ENCODE measurements around the gene MIOS. TPM values are rescaled to one million over a fixed set of nuclear protein-coding genes. Genes with fewer than 3 reads are reported as not detected.

The MIOS gene
- total RNA-seq, 1 donor: 46.6 TPM

DNA sequence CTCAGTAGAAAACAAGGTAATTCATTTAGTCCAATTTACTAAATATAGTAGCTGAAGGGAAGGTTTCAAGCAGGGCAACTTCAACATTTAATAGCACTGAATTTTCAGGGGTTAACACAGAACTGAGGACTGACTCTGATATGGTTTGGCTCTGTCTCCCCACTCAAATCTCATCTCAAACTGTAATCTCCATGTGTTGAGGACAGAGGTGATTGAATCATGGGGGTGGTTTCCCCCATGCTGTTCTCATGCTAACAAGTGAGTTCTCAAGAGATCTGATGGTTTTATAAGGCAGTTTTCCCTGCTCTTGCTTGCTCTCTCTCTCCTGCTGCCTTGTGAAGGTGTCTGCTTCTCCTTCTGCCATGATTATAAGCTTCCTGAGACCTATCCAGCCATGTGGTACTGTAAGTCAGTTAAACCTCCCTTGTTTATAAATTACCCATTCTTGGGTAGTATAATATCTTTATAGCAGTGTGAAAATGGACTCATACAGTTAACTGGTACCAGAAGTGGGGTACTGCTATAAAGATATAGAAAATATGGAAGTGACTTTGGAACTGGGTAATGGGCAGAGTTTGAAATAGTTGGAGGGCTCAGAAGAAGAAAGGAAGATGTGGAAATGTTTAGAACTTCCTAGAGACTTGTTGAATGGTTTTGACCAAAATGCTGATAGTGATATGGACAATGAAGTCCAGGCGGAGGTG is 64.1 kb downstream of the MIOS start:
- DNase-seq (ENCODE audit: low read depth): no peak
- H3K4me3 ChIP-seq (ENCODE audit: low read depth, low read length): no peak overlapping the region
- no peak for TF ChIP-seq CTCF (IDR thresholded peaks at IDR 0.05; ENCODE audit: insufficient read depth, low read length)

- no peak for DNase-seq (ENCODE audit: low read depth)
Measured at GRCh38 chr7:7639421-7639820, 72.7 kb downstream of the MIOS start.

DNA sequence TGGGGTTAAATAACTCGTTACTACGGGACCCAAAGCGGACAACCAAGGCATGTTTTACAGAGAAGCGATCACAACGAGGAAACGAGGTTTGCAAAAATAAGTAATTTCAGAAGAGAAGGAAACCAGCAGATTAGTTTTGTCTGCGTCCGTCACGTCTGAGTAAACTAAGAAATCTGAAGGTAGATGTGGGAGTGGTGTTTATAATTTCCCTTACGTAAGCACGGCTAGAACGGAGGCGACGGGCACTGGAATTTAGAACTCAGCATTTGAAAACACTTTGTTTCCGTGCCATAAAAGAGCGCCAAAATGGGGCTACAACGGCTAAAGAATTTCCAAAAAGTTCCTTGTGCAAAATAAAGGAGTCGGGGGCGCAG is 73.2 kb downstream of the MIOS start:
- H3K4me3 ChIP-seq (ENCODE audit: low read depth, low read length): peak overlapping the region; percentile 98
- TF ChIP-seq CTCF (IDR thresholded peaks at IDR 0.05; ENCODE audit: insufficient read depth, low read length): no peak
- peak; percentile 37 for DNase-seq (ENCODE audit: low read depth)

More at GRCh38 chr7:7639421-7639820, 72.7 kb downstream of the MIOS start:
- no peak for TF ChIP-seq CTCF (IDR thresholded peaks at IDR 0.05; ENCODE audit: insufficient read depth, low read length)
- peak overlapping the region; percentile 98 for H3K4me3 ChIP-seq (ENCODE audit: low read depth, low read length)

DNA sequence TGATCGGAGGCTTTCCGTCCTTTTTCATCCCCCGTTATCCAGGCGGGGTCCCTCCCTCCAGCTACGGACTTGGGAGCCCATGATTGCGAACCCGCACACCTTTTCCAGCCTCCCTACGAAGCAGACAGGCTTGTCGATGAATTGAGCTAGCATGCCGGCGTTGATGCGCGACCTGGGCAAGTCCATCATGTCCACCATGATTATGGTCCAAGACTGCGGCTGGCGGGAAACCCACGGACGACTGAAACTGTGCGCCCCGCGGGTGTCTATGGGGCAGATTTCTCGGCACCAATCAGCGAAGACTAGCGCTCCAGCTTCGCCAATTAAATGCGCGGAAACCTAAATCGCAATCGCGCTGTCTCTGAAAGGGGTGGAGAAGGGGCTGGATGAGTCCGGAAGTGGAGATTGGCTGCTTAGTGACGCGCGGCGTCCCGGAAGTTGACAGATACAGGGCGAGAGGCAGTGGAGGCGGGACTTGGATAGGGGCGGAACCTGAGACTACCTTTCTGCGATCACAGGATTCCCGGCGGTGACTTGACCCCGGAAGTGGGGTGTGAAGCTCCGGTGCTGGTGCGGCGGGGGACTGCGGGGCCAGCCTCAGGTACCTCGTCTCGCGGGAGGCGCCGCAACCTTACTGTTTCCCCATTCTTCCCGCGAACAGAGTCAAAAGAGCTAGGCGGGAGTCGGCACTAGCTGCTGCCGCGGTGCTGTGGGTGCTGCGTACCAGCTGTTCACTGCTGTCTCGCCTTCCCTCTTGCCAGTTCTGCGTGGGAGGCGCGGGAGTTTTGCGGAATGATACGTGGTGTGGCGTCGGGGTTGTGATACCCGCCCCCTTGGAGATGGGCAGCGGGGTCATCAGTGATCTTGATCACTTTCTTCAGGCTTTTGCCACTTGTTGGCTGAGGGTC is 73.8 kb downstream of the MIOS start, which contains the start of gene UMAD1:
TSS of gene UMAD1 (plus strand) at position 532 of the 908 bp plus-strand sequence. CDS start 32,620 bp downstream, outside the sequence.
- peak; percentile 98 for DNase-seq (ENCODE audit: low read depth)
- TF ChIP-seq CTCF (IDR thresholded peaks at IDR 0.05; ENCODE audit: insufficient read depth, low read length): no peak
- H3K4me3 ChIP-seq (ENCODE audit: low read depth, low read length): peak within 1 kb of the TSS; percentile 98

GRCh38 chr7:7641129-7641663 is 74.5 kb downstream of the MIOS start:
- no peak for TF ChIP-seq CTCF (IDR thresholded peaks at IDR 0.05; ENCODE audit: insufficient read depth, low read length)
- H3K4me3 ChIP-seq (ENCODE audit: low read depth, low read length): peak overlapping the region; percentile 98
- peak; percentile 44 for DNase-seq (ENCODE audit: low read depth)

- peak overlapping the region; percentile 98 for H3K4me3 ChIP-seq (ENCODE audit: low read depth, low read length)
- DNase-seq (ENCODE audit: low read depth): no peak
- TF ChIP-seq CTCF (IDR thresholded peaks at IDR 0.05; ENCODE audit: insufficient read depth, low read length): no peak
Measured at GRCh38 chr7:7642081-7642480, 75.4 kb downstream of the MIOS start.
